HK-2 (cell line): Measurements from ENCODE around the gene SLC8A3.

Experiments used
- DNase-seq: peaks from one replicate; pipeline ENCODE4 v3.0.0-alpha.2; 2018; ENCODE audit not compliant: unreplicated experiment

Gene SLC8A3

DNA sequence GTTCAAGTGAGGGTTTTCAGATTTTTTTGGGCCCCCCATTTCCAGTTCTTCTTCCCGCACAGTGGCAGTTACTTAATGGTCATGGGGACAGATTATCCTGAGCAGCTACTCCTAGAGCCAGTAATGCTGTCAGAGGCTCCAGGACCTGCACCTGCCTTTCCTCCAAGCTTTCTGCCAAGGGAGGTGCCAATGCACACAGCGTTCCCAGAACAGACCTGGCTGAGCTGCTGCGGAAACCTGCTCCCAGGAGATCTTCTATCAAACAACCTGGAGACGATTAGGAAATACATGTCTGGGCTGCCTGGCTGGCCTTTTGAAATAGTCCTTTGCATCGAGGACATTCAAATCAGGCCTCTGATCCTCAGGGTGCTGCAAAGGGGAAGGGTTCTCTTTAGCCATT, 120.9 kb downstream of the SLC8A3 start:
- DNase-seq: no peak

DNA sequence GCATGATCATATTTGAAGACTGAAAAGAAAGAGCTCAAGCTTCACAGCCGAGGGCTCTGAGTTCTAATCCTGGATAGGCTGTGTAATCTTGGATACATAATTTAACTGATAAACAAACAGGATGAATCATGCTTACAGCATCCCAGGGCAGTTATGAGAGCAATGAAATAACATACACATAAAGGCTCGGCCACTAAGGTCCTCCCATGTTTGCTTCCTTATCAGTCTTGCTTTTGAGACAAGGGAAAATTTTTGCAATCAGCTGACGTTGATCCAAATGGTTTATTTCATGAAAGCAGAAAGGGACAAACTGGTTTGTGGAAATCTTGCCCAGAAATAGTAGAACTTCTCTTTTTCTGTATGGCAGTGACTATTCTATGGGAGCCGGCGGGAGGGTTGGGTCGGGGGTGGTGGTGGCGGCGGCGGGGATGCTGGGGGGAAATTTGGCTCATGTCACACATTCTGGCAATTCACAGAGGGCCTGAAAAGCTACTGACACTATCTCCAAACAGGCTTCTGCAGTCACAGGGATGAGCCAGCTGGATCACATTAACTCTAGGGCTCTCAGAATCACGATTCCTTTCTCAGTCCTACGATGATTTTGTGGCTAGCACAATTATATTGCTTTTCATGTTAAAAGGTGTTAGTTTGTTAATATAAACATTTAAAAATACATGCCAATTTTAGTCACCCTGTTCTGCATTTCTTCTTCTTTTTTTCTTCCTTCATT, 124.5 kb downstream of the SLC8A3 start:
- DNase-seq: no peak

DNA sequence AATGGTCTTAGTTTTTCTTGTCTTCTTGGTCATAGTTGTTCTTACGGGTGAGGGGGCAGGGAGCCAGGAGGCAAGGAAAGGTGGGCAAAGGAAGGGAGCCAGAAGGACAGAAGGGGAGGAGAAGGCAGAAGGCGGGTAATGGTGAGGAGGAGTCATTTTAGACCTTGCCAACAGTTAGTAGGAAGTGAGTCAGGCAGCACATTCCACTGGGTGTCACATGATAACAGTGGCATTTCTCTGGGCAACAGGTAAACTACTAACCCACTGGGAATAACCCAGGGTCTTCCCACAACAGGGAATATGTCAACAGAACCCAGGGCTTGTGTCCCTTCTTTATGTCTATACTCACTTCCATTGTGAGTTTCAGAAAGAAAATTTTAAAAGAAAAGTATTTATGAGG, 127.6 kb downstream of the SLC8A3 start:
- DNase-seq: peak; percentile 11

DNA sequence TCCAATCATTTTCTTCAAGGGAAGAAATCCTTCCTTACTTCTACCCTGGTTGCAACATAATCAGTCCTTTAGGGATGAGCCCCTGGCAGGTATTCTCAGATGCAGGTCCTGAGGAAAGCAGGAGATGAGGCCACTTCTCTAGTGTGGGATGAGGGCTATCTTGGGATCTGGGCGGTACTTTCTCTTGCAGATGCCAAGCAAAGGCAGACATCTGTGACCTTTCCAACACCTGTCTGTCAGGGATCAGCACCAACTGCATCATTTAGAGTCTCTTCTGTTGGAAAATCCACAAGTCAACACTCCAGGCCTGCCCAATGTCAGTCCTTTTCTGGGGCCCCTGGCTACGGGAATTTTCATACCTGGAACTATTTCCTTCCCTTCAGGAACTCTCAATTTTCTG, 129.2 kb downstream of the SLC8A3 start:
- no peak for DNase-seq

- no peak for DNase-seq
Observed at GRCh38 chr14:70057519-70058136, 131.1 kb downstream of the SLC8A3 start.

GRCh38 chr14:70052990-70053389, 135.8 kb downstream of the SLC8A3 start:
- peak; percentile 18 for DNase-seq

DNA sequence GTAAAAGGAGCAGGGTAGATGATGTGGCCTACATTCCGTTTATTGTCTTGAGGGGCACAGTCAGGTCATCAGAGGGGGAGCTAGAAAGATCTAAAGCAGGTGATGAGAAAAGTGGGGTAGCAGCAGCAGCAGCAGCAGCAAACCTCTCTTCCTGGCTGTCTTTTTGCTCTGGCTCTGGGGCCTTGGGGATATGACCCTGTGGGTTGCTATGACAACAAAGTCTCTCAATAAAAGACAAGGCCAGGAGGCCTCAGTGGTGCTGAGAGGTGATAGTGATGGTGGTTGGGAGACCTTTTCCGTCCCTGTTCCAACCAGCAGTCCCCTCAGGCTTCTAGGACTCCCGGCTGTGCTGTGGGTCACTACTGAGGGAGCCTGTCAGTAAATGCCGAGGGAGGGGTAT, 138.6 kb downstream of the SLC8A3 start:
- DNase-seq: no peak

DNA sequence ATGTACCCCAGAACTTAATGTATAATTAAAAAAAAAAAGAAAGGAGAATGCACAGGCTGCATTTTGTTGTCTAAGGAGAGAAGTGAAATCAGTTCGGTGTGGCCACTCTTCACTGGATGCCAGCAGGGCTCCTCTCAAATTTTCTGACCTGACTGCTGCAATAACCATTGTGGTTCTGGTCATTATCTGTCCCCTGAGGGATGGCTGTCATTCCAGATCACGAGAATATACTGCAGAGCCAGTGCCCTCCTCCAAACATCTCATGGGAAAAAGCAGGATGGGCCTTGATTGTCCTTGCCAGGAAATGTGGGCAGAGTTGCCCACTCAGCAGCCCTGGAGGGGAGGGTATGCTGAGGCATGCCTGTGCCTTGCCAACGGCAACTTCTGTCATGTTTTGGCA, 139.1 kb downstream of the SLC8A3 start:
- no peak for DNase-seq

- DNase-seq: no peak
Observed at GRCh38 chr14:70048313-70048654, 140.5 kb downstream of the SLC8A3 start.

DNA sequence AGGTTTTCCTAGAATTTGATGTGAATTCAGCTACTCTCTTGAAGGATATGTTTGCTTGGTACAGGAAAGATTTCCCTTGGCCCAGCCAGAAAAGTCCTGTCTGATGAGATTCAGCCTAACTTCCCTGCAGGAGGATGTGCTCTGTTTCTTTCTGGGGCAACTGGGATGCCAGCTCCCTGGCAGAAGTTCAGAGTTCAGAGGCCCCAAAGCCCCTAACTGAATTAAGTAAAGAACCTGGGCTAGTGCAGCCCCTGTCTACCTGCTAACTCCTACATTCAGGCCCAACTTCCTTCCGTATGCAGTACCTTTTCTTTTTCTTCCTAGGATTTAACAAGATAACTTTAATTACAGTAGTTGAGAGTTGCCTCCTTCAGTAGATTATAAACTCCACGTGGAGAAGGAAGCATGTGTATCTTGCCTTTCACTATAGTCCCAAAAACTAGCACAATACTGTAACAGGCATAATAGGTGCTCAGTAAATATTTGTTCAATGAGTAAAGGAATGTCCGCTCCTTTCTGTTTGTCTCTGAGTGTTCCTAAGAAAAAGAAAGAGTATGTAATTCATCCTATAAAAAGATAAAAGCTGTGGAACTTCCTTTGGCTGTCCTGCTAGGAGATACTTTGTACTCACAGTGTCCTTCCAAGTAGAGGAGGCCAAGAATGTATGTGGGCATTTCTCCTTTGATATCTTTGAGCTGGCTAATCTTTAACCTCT, 141.0 kb downstream of the SLC8A3 start:
- no peak for DNase-seq

DNA sequence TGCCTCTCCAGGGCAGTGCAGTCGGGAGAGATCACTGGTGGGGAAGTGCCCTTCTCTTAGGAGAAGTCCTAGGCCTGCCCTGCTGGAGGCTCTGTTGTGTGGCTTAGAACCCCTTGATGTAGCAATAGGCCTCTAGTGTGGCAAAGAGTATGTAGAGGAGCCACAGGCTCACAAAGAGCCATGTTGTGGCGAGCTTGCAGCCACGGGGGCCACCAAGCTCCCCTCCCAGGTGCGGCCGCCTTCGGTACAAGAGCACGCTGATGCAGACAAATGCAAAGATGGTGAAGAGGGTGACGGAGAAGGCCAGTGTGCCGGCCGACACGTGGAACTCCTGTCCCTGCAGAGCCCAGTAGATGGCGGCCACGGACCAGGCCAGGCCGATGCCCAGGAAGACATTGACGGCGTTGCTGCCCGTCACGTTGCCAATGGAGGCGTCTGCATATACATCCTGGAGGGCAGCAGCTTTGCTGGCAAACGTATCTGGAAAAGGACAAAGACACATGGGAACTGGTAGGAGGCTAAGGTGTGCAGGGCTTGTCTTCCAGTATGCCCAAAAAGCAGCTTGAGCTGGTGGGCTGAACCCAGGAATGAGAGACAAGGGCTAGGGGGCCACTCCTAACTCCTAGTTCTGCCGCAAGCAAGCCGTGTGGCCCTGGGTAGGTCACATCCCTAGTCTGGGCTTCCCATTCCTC, 142.8 kb downstream of the SLC8A3 start:
- peak; percentile 73 for DNase-seq

- DNase-seq: no peak
Observed at GRCh38 chr14:70045310-70045709, 143.4 kb downstream of the SLC8A3 start.

- no peak for DNase-seq
Observed at GRCh38 chr14:70043001-70043400, 145.8 kb downstream of the SLC8A3 start.

DNA sequence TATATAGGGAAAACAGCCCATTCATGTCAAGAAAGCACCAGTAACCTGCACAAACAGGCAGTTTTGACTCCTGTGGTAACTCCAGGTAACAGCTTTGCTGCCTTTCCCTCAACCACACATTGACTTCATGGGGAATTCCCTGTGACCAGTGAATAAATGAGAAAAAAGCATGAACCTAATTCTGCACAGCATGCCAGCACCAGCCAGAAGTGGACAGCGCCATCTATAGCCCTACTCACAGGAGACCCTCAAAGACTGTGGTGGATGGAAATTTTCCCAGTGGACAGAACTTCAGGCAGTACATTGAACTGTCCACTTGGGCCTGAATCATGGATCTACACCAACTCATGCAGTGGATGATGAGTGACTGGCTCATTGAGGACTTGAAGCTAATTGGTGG, 152.1 kb downstream of the SLC8A3 start:
- no peak for DNase-seq

GRCh38 chr14:70034257-70034656, 154.5 kb downstream of the SLC8A3 start:
- no peak for DNase-seq

- DNase-seq: no peak
Observed at GRCh38 chr14:70033561-70033960, 155.2 kb downstream of the SLC8A3 start.

GRCh38 chr14:70033116-70033515, 155.6 kb downstream of the SLC8A3 start:
- DNase-seq: no peak

DNA sequence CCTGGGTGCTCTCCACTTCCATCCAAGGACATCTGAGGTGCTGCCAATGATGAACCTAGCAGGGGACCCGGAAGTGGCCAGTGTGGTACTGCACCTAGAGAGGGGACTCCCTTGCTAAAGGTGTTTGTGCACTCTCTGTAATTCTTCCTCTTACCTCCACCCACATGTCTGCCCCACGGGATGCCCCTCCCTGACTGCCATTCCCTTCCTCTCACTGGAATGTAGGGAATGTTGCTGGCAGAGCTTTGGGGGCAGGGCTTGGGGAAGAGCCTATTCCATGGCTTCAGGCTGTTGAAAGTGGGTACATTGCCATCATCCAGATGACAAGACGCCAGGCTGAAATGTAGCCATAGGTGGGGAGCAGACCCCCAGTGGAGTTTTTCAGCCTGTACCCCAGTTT, 156.3 kb downstream of the SLC8A3 start:
- DNase-seq: peak; percentile 16

DNA sequence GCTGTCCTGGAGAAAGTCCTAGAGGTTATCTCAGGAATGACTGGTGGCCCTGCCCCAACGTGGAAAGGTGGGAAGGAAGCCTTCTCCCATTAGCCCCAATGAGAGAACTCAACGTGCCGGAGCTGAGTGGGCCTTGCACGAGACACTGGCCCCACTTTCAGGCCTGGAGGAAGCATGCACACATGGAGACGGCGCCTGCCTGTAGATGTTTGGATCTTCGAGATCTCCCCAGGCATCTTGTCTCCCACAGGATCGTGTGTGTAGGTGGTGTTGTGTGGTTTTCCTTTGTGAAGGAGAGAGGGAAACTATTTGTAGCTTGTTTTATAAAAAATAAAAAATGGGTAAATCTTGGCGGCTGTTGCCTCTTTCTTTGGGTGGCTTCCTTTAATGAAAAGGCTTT, 156.7 kb downstream of the SLC8A3 start:
- no peak for DNase-seq

- no peak for DNase-seq
Observed at GRCh38 chr14:70029296-70030132, 159.2 kb downstream of the SLC8A3 start.

DNA sequence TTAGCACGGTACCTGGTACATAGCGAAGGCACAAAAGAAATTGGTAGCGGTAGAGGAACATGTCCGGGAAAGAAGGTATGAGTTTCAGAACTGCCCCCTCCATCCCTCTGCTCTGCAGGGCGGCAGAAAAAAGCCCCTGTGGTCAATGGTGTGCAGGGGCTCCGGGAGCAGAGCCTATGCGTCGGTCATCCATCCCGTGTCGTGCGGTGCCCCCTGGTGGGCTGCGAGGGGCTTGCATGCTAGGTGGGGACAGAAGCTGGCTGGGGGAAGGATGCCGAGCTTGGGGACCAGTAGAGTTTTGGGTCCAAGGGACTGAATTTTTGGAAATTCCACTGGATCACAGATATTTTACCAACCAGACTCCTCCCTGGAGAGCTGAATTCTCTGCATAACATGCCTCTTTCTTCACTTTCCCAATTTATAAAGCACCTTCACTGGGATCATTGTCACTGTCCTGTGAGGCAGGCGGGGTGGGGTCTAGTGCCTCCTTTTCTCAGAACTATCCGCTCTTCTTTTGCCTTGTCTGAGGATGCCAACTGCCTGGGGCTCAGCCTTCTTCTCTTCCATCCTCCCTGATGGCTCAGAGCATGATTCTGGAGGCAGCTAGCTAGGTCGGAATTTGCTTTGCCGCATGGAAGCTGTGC, 160.8 kb downstream of the SLC8A3 start:
- DNase-seq: peak; percentile 60
